Stimulated activated CD8-positive, alpha-beta memory T cell treated with anti-CD3 and anti-CD28 coated beads, Interleukin-7, amount 100 ng/mL, for 1 hour (primary cell): ENCODE results near the gene TNRC18.
"Not testable (repeated sequence)": the region's sequence is repeated elsewhere in the genome, so short reads cannot be mapped to it uniquely, and the experiment has no call there.

ENCODE experiments used
- DNase-seq, 2 donors: peaks; one replicate each; pipeline ENCODE4 v3.0.0-alpha.2; 2020; ENCODE audit warnings: low read depth in 2 of 2

TNRC18 gene

GRCh38 chr7:5377279-5377678 is 46.4 kb downstream of the TNRC18 start:
- DNase-seq = no peak

- no peak for DNase-seq
These were observed 47.7 kb downstream of the TNRC18 start for GRCh38 chr7:5375925-5376324.

- no peak for DNase-seq
These were observed 49.2 kb downstream of the TNRC18 start for GRCh38 chr7:5374464-5374863.

- no peak for DNase-seq
These were observed 50.3 kb downstream of the TNRC18 start for GRCh38 chr7:5373300-5373699.

GRCh38 chr7:5370454-5371353 is 52.9 kb downstream of the TNRC18 start:
- DNase-seq = no peak

GRCh38 chr7:5367661-5368060 is 56.0 kb downstream of the TNRC18 start:
- no peak for DNase-seq

- peak; percentile 20 to 26 for DNase-seq
These were observed 57.5 kb downstream of the TNRC18 start for GRCh38 chr7:5365976-5366625.

- no peak for DNase-seq
These were observed 59.9 kb downstream of the TNRC18 start for GRCh38 chr7:5363729-5364128.

- DNase-seq = no peak
These were observed 61.2 kb downstream of the TNRC18 start for GRCh38 chr7:5362466-5362865.

GRCh38 chr7:5361446-5362127 is 62.0 kb downstream of the TNRC18 start:
- no peak for DNase-seq

- no peak for DNase-seq
These were observed 62.7 kb downstream of the TNRC18 start for GRCh38 chr7:5360971-5361370.

GRCh38 chr7:5360451-5360850 is 63.2 kb downstream of the TNRC18 start:
- DNase-seq = no peak

GRCh38 chr7:5360021-5360420 is 63.6 kb downstream of the TNRC18 start:
- DNase-seq = not testable (repeated sequence)

GRCh38 chr7:5359344-5359743 is 64.3 kb downstream of the TNRC18 start:
- DNase-seq = no peak

GRCh38 chr7:5357951-5358350 is 65.7 kb downstream of the TNRC18 start:
- no peak for DNase-seq

- DNase-seq = no peak
These were observed 66.9 kb downstream of the TNRC18 start for GRCh38 chr7:5356751-5357119.

- DNase-seq = no peak
These were observed 69.0 kb downstream of the TNRC18 start for GRCh38 chr7:5354460-5355232.

- no peak for DNase-seq
These were observed 71.1 kb downstream of the TNRC18 start for GRCh38 chr7:5352440-5353010.

GRCh38 chr7:5351507-5352265 is 71.9 kb downstream of the TNRC18 start:
- no peak for DNase-seq

GRCh38 chr7:5350600-5351385 is 72.8 kb downstream of the TNRC18 start:
- no peak for DNase-seq
